ENCODE data around the gene ZNF397.
"Not testable (repeated sequence)": the region's sequence is repeated elsewhere in the genome, so short reads cannot be mapped to it uniquely, and the experiment has no call there.

The ZNF397 gene

GRCh38 chr18:35240664-35241447 is at the start of gene ZNF397:
Gene ZNF397, plus strand, starts transcription at chr18:35241034. Its CDS starts 1,437 bp downstream, at chr18:35242471.
- peak; percentile 94 for DNase-seq (ENCODE audit: low read depth)

GRCh38 chr18:35191698-35192025 is 49.2 kb upstream of the ZNF397 start:
- no peak for DNase-seq (ENCODE audit: low read depth)

GRCh38 chr18:35192415-35192814 is 48.4 kb upstream of the ZNF397 start:
- DNase-seq (ENCODE audit: low read depth), result no peak

GRCh38 chr18:35193316-35193715 is 47.5 kb upstream of the ZNF397 start:
- no peak for DNase-seq (ENCODE audit: low read depth)

- no peak for DNase-seq (ENCODE audit: low read depth)
Measured at GRCh38 chr18:35197296-35197695, 43.5 kb upstream of the ZNF397 start.

GRCh38 chr18:35201256-35201931 is 39.4 kb upstream of the ZNF397 start:
- DNase-seq (ENCODE audit: low read depth), result no peak

GRCh38 chr18:35203067-35203466 is 37.8 kb upstream of the ZNF397 start:
- DNase-seq (ENCODE audit: low read depth), result no peak

GRCh38 chr18:35205199-35205712 is 35.6 kb upstream of the ZNF397 start:
- DNase-seq (ENCODE audit: low read depth), result no peak

GRCh38 chr18:35205746-35206458 is 34.9 kb upstream of the ZNF397 start:
- not testable (repeated sequence) for DNase-seq (ENCODE audit: low read depth)

GRCh38 chr18:35215026-35215425 is 25.8 kb upstream of the ZNF397 start:
- DNase-seq (ENCODE audit: low read depth), result no peak

GRCh38 chr18:35216611-35217010 is 24.2 kb upstream of the ZNF397 start:
- not testable (repeated sequence) for DNase-seq (ENCODE audit: low read depth)

GRCh38 chr18:35219331-35219730 is 21.5 kb upstream of the ZNF397 start:
- not testable (repeated sequence) for DNase-seq (ENCODE audit: low read depth)

GRCh38 chr18:35220424-35220823 is 20.4 kb upstream of the ZNF397 start:
- no peak for DNase-seq (ENCODE audit: low read depth)

GRCh38 chr18:35223797-35224196 is 17.0 kb upstream of the ZNF397 start:
- no peak for DNase-seq (ENCODE audit: low read depth)

GRCh38 chr18:35227254-35227653 is 13.6 kb upstream of the ZNF397 start:
- DNase-seq (ENCODE audit: low read depth), result no peak

- DNase-seq (ENCODE audit: low read depth), result peak; percentile 74
Measured at GRCh38 chr18:35231052-35231451, 9.8 kb upstream of the ZNF397 start.

- no peak for DNase-seq (ENCODE audit: low read depth)
Measured at GRCh38 chr18:35236571-35237363, 4.1 kb upstream of the ZNF397 start.

- no peak for DNase-seq (ENCODE audit: low read depth)
Measured at GRCh38 chr18:35239314-35239713, 1.5 kb upstream of the ZNF397 start.

GRCh38 chr18:35241448-35241804 is 592 bp downstream of the ZNF397 start:
- no peak for DNase-seq (ENCODE audit: low read depth)

GRCh38 chr18:35242426-35242825 is 1.6 kb downstream of the ZNF397 start:
- DNase-seq (ENCODE audit: low read depth), result no peak

GRCh38 chr18:35244671-35245070 is 3.8 kb downstream of the ZNF397 start:
- DNase-seq (ENCODE audit: low read depth), result no peak

- DNase-seq (ENCODE audit: low read depth), result no peak
Measured at GRCh38 chr18:35245719-35246317, 5.0 kb downstream of the ZNF397 start.
